OCI-LY1 (cell line): Measurements from ENCODE around the gene DHRSX.

Experiments used
- CTCF ChIP-seq: fragments of 200-600 bp; sonication (generic), shearing (Covaris generic); IDR thresholded peaks from 2 replicates; pipeline ENCODE4 v1.5.1; 2017; ENCODE audit warnings: mild to moderate bottlenecking, antibody characterized with exemption, low read length, moderate library complexity, mixed read lengths
- EZH2 ChIP-seq: fragments of 200-600 bp; sonication (generic), shearing (Covaris generic); IDR thresholded peaks from 2 replicates; pipeline ENCODE4 v1.8.0; 2017; ENCODE audit warnings: borderline replicate concordance, mixed run types, mild to moderate bottlenecking, antibody characterized with exemption, low read length, moderate library complexity, mixed read lengths

GRCh38 chrX:2185341-2186082, 315.3 kb downstream of the DHRSX start:
- TF ChIP-seq CTCF, result no peak
- TF ChIP-seq EZH2, result no peak
